ENCODE measurements around the gene MADCAM1. TPM values are rescaled to one million over a fixed set of nuclear protein-coding genes. Genes with fewer than 3 reads are reported as not detected.

MADCAM1 gene
- total and polyA plus RNA-seq, 4 donors: 0.24 to 4.4 (median 0.61) TPM

DNA sequence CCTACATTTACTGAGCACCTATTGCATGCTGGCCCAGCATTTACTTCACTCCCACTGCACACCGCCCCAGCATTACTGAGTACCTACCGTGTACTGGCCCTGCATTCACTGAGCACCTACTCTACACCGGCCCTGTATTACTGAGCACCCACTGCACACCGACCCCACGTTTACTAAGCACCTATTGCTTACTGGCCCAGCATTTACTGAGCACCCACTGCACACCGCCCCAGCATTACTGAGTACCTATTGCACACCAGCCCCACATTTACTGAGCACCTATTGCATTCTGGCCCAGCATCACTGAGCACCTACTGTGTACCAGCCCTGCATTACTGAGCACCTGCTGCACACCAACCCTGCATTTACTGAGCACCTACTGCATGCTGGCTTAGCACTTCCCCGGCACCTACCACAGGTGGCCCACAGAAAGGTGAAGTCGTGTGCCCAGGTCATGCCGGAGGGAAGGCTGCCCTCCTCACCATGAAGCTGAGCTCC, 17.9 kb downstream of the MADCAM1 start:
- no peak overlapping the region for H3K27ac ChIP-seq (ENCODE audit: low read depth in 1 of 2, low read length in 1 of 2)
- 97 to 99% methylated on average over 9 of the region's 9 CpGs for WGBS, 2 donors

GRCh38 chr19:517721-518597, 21.7 kb downstream of the MADCAM1 start:
- H3K9ac ChIP-seq (ENCODE audit: insufficient read depth in 1 of 2, low read length in 2 of 2): no peak overlapping the region
- H3K4me1 ChIP-seq (ENCODE audit: control insufficient read depth in 5 of 5, insufficient read depth in 5 of 5, low read length in 5 of 5): peaks cover 0 to 8% (median 4%) of the 10 kb centered on the region in 5 donors
- TF ChIP-seq CTCF (IDR thresholded peaks at IDR 0.05; ENCODE audit: control extremely low read depth, extremely low read depth): no peak
- no peak for ATAC-seq (ENCODE audit: insufficient read depth, low FRiP score)
- peak; percentile 87 to 93 (median 93) for DNase-seq
- no peak overlapping the region for H3K27ac ChIP-seq (ENCODE audit: low read depth in 1 of 2, low read length in 1 of 2)
- 57 to 69% methylated on average over 8 to 10 of the region's 10 CpGs for WGBS, 2 donors
- no peaks in the 10 kb centered on the region for H3K9me3 ChIP-seq (ENCODE audit: control insufficient read depth in 4 of 4, insufficient read depth in 3 of 4, low read length in 3 of 4)
- no peaks in the 10 kb centered on the region for H3K27me3 ChIP-seq (ENCODE audit: control insufficient read depth in 3 of 3, insufficient read depth in 3 of 3, low read length in 2 of 3)
- peaks cover 0 to 9% (median 4%) of the 10 kb centered on the region in 4 donors for H3K36me3 ChIP-seq (ENCODE audit: control insufficient read depth in 4 of 4, insufficient read depth in 4 of 4, low read length in 4 of 4)
- no peak overlapping the region for H3K4me3 ChIP-seq

More for the DNA sequence above, 17.9 kb downstream of the MADCAM1 start:
- DNase-seq (no peak), ATAC-seq (ENCODE audit: insufficient read depth, low FRiP score) (no peak)
- Histone ChIP-seq H3K4me3 (no peak overlapping the region), H3K27me3 (ENCODE audit: control insufficient read depth in 3 of 3, insufficient read depth in 3 of 3, low read length in 2 of 3) (no peaks in the 10 kb centered on the region), H3K4me1 (ENCODE audit: control insufficient read depth in 5 of 5, insufficient read depth in 5 of 5, low read length in 5 of 5) (peaks cover 0 to 18% (median 4%) of the 10 kb centered on the region in 5 donors), H3K9me3 (ENCODE audit: control insufficient read depth in 4 of 4, insufficient read depth in 3 of 4, low read length in 3 of 4) (no peaks in the 10 kb centered on the region), H3K9ac (ENCODE audit: insufficient read depth in 1 of 2, low read length in 2 of 2) (no peak overlapping the region), H3K36me3 (ENCODE audit: control insufficient read depth in 4 of 4, insufficient read depth in 4 of 4, low read length in 4 of 4) (peaks cover 0 to 7% (median 2%) of the 10 kb centered on the region in 4 donors)
- no peak for TF ChIP-seq CTCF (IDR thresholded peaks at IDR 0.05; ENCODE audit: control extremely low read depth, extremely low read depth)

DNA sequence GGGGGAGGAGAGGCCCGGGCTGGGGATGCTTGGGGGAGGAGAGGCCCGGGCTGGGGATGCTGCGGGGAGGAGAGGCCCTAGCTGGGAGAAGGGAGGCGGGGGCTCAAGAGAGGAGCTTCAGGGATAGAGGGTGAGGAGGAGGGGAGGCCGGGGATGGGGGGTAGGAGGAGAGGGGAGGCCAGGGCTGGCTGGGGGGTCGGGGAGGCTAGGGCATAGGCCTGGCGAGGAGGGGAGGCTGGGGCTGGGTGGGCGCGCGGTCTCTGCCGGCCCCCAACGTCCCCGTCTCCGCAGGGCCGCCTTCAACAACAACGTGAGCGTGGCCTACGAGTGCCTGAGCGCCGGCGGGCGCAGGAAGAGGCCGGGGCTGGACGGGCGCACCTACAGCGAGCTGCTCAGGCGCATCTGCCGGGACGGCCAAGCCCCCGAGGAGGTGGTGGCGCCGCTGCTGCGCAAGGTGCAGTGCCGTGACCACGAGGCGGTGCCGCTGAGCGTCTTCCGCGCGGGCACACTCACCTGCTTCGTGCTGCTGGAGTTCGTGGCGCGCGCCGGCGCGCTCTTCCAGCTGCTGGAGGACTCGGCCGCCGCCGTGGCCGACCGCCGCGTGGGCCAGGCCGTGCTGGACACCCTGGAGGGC, 22.4 kb downstream of the MADCAM1 start:
- Histone ChIP-seq H3K9ac (ENCODE audit: insufficient read depth in 1 of 2, low read length in 2 of 2) (no peak overlapping the region), H3K36me3 (ENCODE audit: control insufficient read depth in 4 of 4, insufficient read depth in 4 of 4, low read length in 4 of 4) (peaks cover 0 to 7% (median 4%) of the 10 kb centered on the region in 4 donors), H3K4me3 (no peak overlapping the region), H3K27me3 (ENCODE audit: control insufficient read depth in 3 of 3, insufficient read depth in 3 of 3, low read length in 2 of 3) (no peaks in the 10 kb centered on the region), H3K27ac (ENCODE audit: low read depth in 1 of 2, low read length in 1 of 2) (no peak overlapping the region), H3K9me3 (ENCODE audit: control insufficient read depth in 4 of 4, insufficient read depth in 3 of 4, low read length in 3 of 4) (no peaks in the 10 kb centered on the region), H3K4me1 (ENCODE audit: control insufficient read depth in 5 of 5, insufficient read depth in 5 of 5, low read length in 5 of 5) (peaks cover 0 to 5% (median 4%) of the 10 kb centered on the region in 5 donors)
- DNase-seq (peak; percentile 20 to 65 (median 58)), ATAC-seq (ENCODE audit: insufficient read depth, low FRiP score) (no peak)
- WGBS, 2 donors: 27 to 46% methylated on average over 41 to 58 of the region's 58 CpGs
- TF ChIP-seq CTCF (IDR thresholded peaks at IDR 0.05; ENCODE audit: control extremely low read depth, extremely low read depth): no peak
